ENCODE data around the gene EPHB1. TPM values are rescaled to one million over a fixed set of nuclear protein-coding genes. Genes with fewer than 3 reads are reported as not detected.
"Not testable (repeated sequence)": the region's sequence is repeated elsewhere in the genome, so short reads cannot be mapped to it uniquely, and the experiment has no call there.

Gene EPHB1
- total and polyA plus RNA-seq, 9 donors, result 3.5 to 53.4 (median 34.4) TPM

- H3K4me3 ChIP-seq (ENCODE audit: low read length), result no peak overlapping the region
- DNase-seq, result no peak
- no peaks in the 10 kb centered on the region for H3K4me1 ChIP-seq (ENCODE audit: control insufficient read depth, insufficient read depth, low read length)
- no peaks in the 10 kb centered on the region for H3K9me3 ChIP-seq (replicated peaks; ENCODE audit: control insufficient read depth, low read depth, low read length)
- no peaks in the 10 kb centered on the region for H3K36me3 ChIP-seq (ENCODE audit: control insufficient read depth, insufficient read depth, low read length)
- WGBS (ENCODE audit: insufficient coverage), result 80% methylated on average over 4 of the region's 4 CpGs
- no peaks in the 10 kb centered on the region for H3K27me3 ChIP-seq (ENCODE audit: control insufficient read depth, insufficient read depth, low read length)
- H3K27ac ChIP-seq (ENCODE audit: low read length), result no peak overlapping the region
Measured at GRCh38 chr3:135093121-135093520, 298.1 kb downstream of the EPHB1 start.

DNA sequence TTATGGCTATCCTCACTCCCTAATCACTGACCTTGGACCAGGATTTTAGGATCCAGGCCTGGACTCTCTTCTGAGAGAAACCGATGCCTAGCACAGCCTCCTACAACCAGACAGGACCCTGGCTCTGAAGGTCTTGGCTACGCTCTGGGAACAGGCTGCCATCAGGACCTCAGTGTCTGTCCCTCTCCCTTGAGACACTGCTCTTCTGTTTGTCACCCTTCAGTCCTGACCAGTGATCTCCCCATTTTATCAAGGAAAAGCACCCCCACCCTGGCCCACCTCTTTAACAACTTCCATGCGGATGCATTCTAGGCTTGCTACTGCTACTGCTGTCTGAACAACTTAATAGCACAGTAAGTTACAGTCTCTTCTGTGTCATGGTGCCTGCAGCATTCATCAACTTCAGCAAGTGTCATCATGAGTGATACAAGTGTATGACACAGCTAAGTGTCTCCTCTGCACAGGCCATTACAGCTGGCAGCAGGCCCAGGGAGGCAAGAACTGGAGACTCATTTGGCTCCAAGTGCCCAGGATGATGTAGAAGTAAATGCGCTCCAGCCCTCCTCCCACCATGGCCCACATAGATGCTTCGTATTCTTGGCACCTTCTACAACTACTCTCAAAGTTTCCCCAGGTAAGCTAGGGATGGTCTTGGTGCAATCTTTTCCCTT is 302.4 kb downstream of the EPHB1 start:
- H3K27me3 ChIP-seq (ENCODE audit: control insufficient read depth, insufficient read depth, low read length), result no peaks in the 10 kb centered on the region
- no peak overlapping the region for H3K4me3 ChIP-seq (ENCODE audit: low read length)
- H3K9me3 ChIP-seq (replicated peaks; ENCODE audit: control insufficient read depth, low read depth, low read length), result no peaks in the 10 kb centered on the region
- no peak overlapping the region for H3K27ac ChIP-seq (ENCODE audit: low read length)
- H3K4me1 ChIP-seq (ENCODE audit: control insufficient read depth, insufficient read depth, low read length), result no peaks in the 10 kb centered on the region
- DNase-seq, result no peak
- H3K36me3 ChIP-seq (ENCODE audit: control insufficient read depth, insufficient read depth, low read length), result no peaks in the 10 kb centered on the region
- 76% methylated on average over 4 of the region's 5 CpGs for WGBS (ENCODE audit: insufficient coverage)

DNA sequence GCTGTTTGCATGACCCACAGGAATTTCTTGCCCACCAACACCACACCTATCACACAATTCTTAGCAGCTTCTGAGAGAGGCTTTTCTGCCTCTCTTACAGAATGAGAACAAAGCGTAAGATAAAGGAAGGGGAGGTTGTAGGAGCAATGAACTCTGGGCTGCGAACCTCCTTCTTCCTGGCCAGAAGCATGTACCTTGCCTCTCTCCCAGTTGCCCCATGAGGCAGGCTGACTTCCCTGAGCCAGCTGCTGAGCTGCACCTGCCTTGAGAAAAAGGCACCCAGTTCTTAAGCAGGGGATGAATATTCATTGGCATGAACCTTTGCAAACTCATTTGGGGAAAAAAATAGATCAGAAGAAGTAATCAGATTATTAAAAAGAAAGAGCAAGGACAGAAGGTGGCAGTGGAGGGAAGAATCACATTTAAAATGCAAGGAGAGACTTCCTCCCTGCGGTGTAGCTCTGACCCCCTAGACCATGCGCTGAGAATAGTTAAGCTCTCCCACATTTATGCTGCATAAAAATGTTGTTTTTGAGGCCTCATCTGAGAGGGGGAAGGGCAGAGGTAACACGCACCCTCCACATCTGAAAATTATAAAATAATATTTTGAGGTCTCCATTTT is 304.8 kb downstream of the EPHB1 start:
- Histone ChIP-seq H3K4me3 (ENCODE audit: low read length) (no peak overlapping the region), H3K36me3 (ENCODE audit: control insufficient read depth, insufficient read depth, low read length) (no peaks in the 10 kb centered on the region), H3K4me1 (ENCODE audit: control insufficient read depth, insufficient read depth, low read length) (no peaks in the 10 kb centered on the region), H3K27me3 (ENCODE audit: control insufficient read depth, insufficient read depth, low read length) (no peaks in the 10 kb centered on the region), H3K9me3 (replicated peaks; ENCODE audit: control insufficient read depth, low read depth, low read length) (no peaks in the 10 kb centered on the region), H3K27ac (ENCODE audit: low read length) (no peak overlapping the region)
- no peak for DNase-seq
- no CpG with 5 or more reads among the region's 5 CpGs for WGBS (ENCODE audit: insufficient coverage)

- H3K27ac ChIP-seq (ENCODE audit: low read length), result no peak overlapping the region
- DNase-seq, result no peak
- no peaks in the 10 kb centered on the region for H3K9me3 ChIP-seq (replicated peaks; ENCODE audit: control insufficient read depth, low read depth, low read length)
- no peaks in the 10 kb centered on the region for H3K4me1 ChIP-seq (ENCODE audit: control insufficient read depth, insufficient read depth, low read length)
- no peaks in the 10 kb centered on the region for H3K36me3 ChIP-seq (ENCODE audit: control insufficient read depth, insufficient read depth, low read length)
- H3K27me3 ChIP-seq (ENCODE audit: control insufficient read depth, insufficient read depth, low read length), result no peaks in the 10 kb centered on the region
- WGBS (ENCODE audit: insufficient coverage), result 38% methylated on average over 1 of the region's 2 CpGs
- H3K4me3 ChIP-seq (ENCODE audit: low read length), result no peak overlapping the region
Measured at GRCh38 chr3:135100366-135100765, 305.3 kb downstream of the EPHB1 start.

- no CpG with 5 or more reads among the region's 3 CpGs for WGBS (ENCODE audit: insufficient coverage)
- no peak overlapping the region for H3K27ac ChIP-seq (ENCODE audit: low read length)
Measured at GRCh38 chr3:135103917-135104316, 308.9 kb downstream of the EPHB1 start.

DNA sequence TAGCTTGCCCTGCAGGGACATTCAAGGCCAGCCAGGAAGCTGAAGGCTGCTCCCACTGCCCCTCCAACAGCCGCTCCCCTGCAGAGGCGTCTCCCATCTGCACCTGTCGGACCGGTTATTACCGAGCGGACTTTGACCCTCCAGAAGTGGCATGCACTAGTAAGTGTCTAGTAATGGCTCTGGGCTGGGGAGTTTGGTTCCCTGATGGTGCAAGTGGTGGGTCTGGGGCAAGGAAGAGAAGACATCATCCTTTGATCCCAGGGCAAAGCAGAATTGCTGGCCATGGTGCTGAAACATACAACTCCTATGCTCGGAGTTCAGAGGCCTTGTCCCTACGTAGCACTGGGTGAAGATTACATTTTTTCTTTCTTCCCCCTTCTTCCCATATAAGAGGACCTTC is 311.4 kb downstream of the EPHB1 start:
- Histone ChIP-seq H3K36me3 (ENCODE audit: control insufficient read depth, insufficient read depth, low read length) (no peaks in the 10 kb centered on the region), H3K4me3 (ENCODE audit: low read length) (no peak overlapping the region), H3K4me1 (ENCODE audit: control insufficient read depth, insufficient read depth, low read length) (no peaks in the 10 kb centered on the region), H3K27ac (ENCODE audit: low read length) (no peak overlapping the region), H3K9me3 (replicated peaks; ENCODE audit: control insufficient read depth, low read depth, low read length) (no peaks in the 10 kb centered on the region), H3K27me3 (ENCODE audit: control insufficient read depth, insufficient read depth, low read length) (no peaks in the 10 kb centered on the region)
- WGBS (ENCODE audit: insufficient coverage), result 93% methylated on average over 3 of the region's 8 CpGs
- peak; percentile 55 for DNase-seq

More at GRCh38 chr3:135103917-135104316, 308.9 kb downstream of the EPHB1 start:
- Histone ChIP-seq H3K4me3 (ENCODE audit: low read length) (no peak overlapping the region), H3K36me3 (ENCODE audit: control insufficient read depth, insufficient read depth, low read length) (no peaks in the 10 kb centered on the region), H3K4me1 (ENCODE audit: control insufficient read depth, insufficient read depth, low read length) (no peaks in the 10 kb centered on the region), H3K27me3 (ENCODE audit: control insufficient read depth, insufficient read depth, low read length) (no peaks in the 10 kb centered on the region), H3K9me3 (replicated peaks; ENCODE audit: control insufficient read depth, low read depth, low read length) (no peaks in the 10 kb centered on the region)
- DNase-seq, result no peak

GRCh38 chr3:135107043-135107442 is 312.0 kb downstream of the EPHB1 start:
- Histone ChIP-seq H3K4me3 (ENCODE audit: low read length) (no peak overlapping the region), H3K36me3 (ENCODE audit: control insufficient read depth, insufficient read depth, low read length) (no peaks in the 10 kb centered on the region), H3K4me1 (ENCODE audit: control insufficient read depth, insufficient read depth, low read length) (no peaks in the 10 kb centered on the region), H3K27me3 (ENCODE audit: control insufficient read depth, insufficient read depth, low read length) (no peaks in the 10 kb centered on the region), H3K27ac (ENCODE audit: low read length) (no peak overlapping the region), H3K9me3 (replicated peaks; ENCODE audit: control insufficient read depth, low read depth, low read length) (no peaks in the 10 kb centered on the region)
- DNase-seq, result no peak
- no CpG with 5 or more reads among the region's 2 CpGs for WGBS (ENCODE audit: insufficient coverage)

DNA sequence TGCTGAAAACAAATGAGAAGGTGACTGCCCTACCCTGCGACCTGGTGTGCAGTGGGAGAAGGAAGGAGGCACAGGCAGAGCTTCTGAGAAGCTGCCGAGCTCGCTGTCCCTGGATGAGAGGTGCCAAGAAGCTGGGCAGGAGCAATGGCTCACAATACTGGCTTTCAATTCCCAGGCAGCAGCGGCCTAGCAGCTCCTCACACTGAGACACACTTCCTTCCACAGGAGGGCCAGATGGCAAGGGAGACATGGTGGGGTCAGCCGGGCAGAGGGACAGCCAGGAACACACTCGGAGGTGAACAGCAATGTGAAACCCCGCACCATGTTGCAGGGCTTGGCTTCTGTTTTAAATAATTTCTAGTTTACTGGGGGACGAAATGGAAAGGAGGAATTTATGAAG is 314.6 kb downstream of the EPHB1 start:
- Histone ChIP-seq H3K4me3 (ENCODE audit: low read length) (no peak overlapping the region), H3K27me3 (ENCODE audit: control insufficient read depth, insufficient read depth, low read length) (no peaks in the 10 kb centered on the region), H3K4me1 (ENCODE audit: control insufficient read depth, insufficient read depth, low read length) (no peaks in the 10 kb centered on the region), H3K27ac (ENCODE audit: low read length) (no peak overlapping the region), H3K36me3 (ENCODE audit: control insufficient read depth, insufficient read depth, low read length) (no peaks in the 10 kb centered on the region), H3K9me3 (replicated peaks; ENCODE audit: control insufficient read depth, low read depth, low read length) (no peaks in the 10 kb centered on the region)
- WGBS (ENCODE audit: insufficient coverage), result 71% methylated on average over 5 of the region's 8 CpGs
- no peak for DNase-seq

GRCh38 chr3:135114551-135114950 is 319.5 kb downstream of the EPHB1 start:
- H3K27me3 ChIP-seq (ENCODE audit: control insufficient read depth, insufficient read depth, low read length); H3K4me3 ChIP-seq (ENCODE audit: low read length); H3K27ac ChIP-seq (ENCODE audit: low read length); DNase-seq; H3K4me1 ChIP-seq (ENCODE audit: control insufficient read depth, insufficient read depth, low read length); H3K36me3 ChIP-seq (ENCODE audit: control insufficient read depth, insufficient read depth, low read length); H3K9me3 ChIP-seq (replicated peaks; ENCODE audit: control insufficient read depth, low read depth, low read length): not testable (repeated sequence)
- no CpG with 5 or more reads among the region's 4 CpGs for WGBS (ENCODE audit: insufficient coverage)

GRCh38 chr3:135117977-135118376 is 322.9 kb downstream of the EPHB1 start:
- Histone ChIP-seq H3K27me3 (ENCODE audit: control insufficient read depth, insufficient read depth, low read length) (no peaks in the 10 kb centered on the region), H3K4me3 (ENCODE audit: low read length) (no peak overlapping the region), H3K4me1 (ENCODE audit: control insufficient read depth, insufficient read depth, low read length) (no peaks in the 10 kb centered on the region), H3K36me3 (ENCODE audit: control insufficient read depth, insufficient read depth, low read length) (no peaks in the 10 kb centered on the region), H3K9me3 (replicated peaks; ENCODE audit: control insufficient read depth, low read depth, low read length) (no peaks in the 10 kb centered on the region), H3K27ac (ENCODE audit: low read length) (no peak overlapping the region)
- no peak for DNase-seq
- 50% methylated on average over 2 of the region's 5 CpGs for WGBS (ENCODE audit: insufficient coverage)
